SK-N-SH treated with all-trans-retinoic acid at 6 μM for 48 hours (cell line): ENCODE data around the gene NKX6-2.

Experiments
- ARNTL ChIP-seq: fragments of 450-650 bp; formaldehyde crosslinking; IDR thresholded peaks from 2 replicates; pipeline ENCODE4 v1.5.0; 2020; ENCODE audit warnings: low read depth, mild to moderate bottlenecking, moderate library complexity, borderline replicate concordance
- CREB5 ChIP-seq: fragments of 250-450 bp; sonication (Bioruptor Pico); IDR thresholded peaks from 2 replicates; pipeline ENCODE4 v1.5.1; 2020; ENCODE audit warnings: low read depth, mild to moderate bottlenecking, moderate library complexity
- CSDC2 ChIP-seq: fragments of 250-450 bp; sonication (Bioruptor Pico); IDR thresholded peaks from 2 replicates; pipeline ENCODE4 v1.5.0; 2020; ENCODE audit warnings: mild to moderate bottlenecking, moderate library complexity
- OSR1 ChIP-seq: fragments of 250-450 bp; sonication (Bioruptor Pico); IDR thresholded peaks from 2 replicates; pipeline ENCODE4 v1.8.0; 2022; ENCODE audit warnings: moderate library complexity, mild to moderate bottlenecking, inconsistent platforms
- PPARA ChIP-seq: fragments of 250-450 bp; sonication (Bioruptor Pico); IDR thresholded peaks from 2 replicates; pipeline ENCODE4 v1.5.0; 2020; ENCODE audit warnings: mild to moderate bottlenecking, borderline replicate concordance
- RARB ChIP-seq: fragments of 250-450 bp; sonication (Bioruptor Pico); IDR thresholded peaks from 2 replicates; pipeline ENCODE4 v1.8.0; 2021; ENCODE audit warnings: mild to moderate bottlenecking, moderate library complexity
- TSHZ2 ChIP-seq: fragments of 250-450 bp; sonication (Bioruptor Pico); IDR thresholded peaks from 2 replicates; pipeline ENCODE4 v1.5.0; 2020; ENCODE audit warnings: mild to moderate bottlenecking, moderate library complexity
- ZFP30 ChIP-seq: fragments of 450-650 bp; formaldehyde crosslinking; IDR thresholded peaks from 2 replicates; pipeline ENCODE4 v1.5.0; 2022; ENCODE audit warnings: mild to moderate bottlenecking, moderate library complexity

- no peak for TF ChIP-seq PPARA (CRISPR knock-in tag)
- TF ChIP-seq RARB, result no peak
- no peak for TF ChIP-seq CSDC2
- no peak for TF ChIP-seq OSR1 (CRISPR knock-in tag)
- TF ChIP-seq ZFP30, result no peak
- no peak for TF ChIP-seq CREB5
- TF ChIP-seq ARNTL (CRISPR knock-in tag), result no peak
- TF ChIP-seq TSHZ2, result no peak
Measured at GRCh38 chr10:132737390-132738048, 48.4 kb downstream of the NKX6-2 start.
